IMR-90 (cell line): ENCODE data around the gene CXCL16. TPM values are rescaled to one million over a fixed set of nuclear protein-coding genes. Genes with fewer than 3 reads are reported as not detected.

Experiments used
- ATAC-seq: fragments of 200-7000 bp; cut with Tn5 transposase; 2 replicates; pipeline ENCODE4 v1.9.1; 2020; ENCODE audit warnings: low read depth, mild to moderate bottlenecking, moderate library complexity
- BruUV-seq: library from RNA; stranded (reverse); fragments of 400-500 nt; replicated peaks from 2 replicates; lab custom pipeline; 2021; lab: Mats Ljungman, UMichigan
- CTCF ChIA-PET: fragments of 300-600 bp; formaldehyde crosslinking; extraction: SDS; loops from one replicate; lab custom pipeline; 2021; ENCODE audit warnings: antibody characterized with exemption; lab: Yijun Ruan, JAX
- POLR2A ChIA-PET: fragments of 300-600 bp; sonication (Branson Sonifier 250); formaldehyde crosslinking; loops from one replicate; lab custom pipeline; 2022; ENCODE audit warnings: antibody characterized with exemption; ENCODE audit not compliant: unreplicated experiment; lab: Charles Lee
- DNase-seq: peaks from one replicate; pipeline ENCODE4 v3.0.0; 2013
- H2AFZ ChIP-seq: replicated peaks from 2 replicates; pipeline ENCODE3; 2013; ENCODE audit warnings: low read length, mild to moderate bottlenecking; ENCODE audit not compliant: poor library complexity
- H2AK5ac ChIP-seq: 2 replicates; pipeline ENCODE4 v1.6.1; 2013; ENCODE audit warnings: low read depth, low read length, inconsistent platforms
- H2AK9ac ChIP-seq: replicated peaks from 2 replicates; pipeline ENCODE3; 2013; ENCODE audit warnings: mild to moderate bottlenecking, low read depth, low read length, moderate library complexity; ENCODE audit not compliant: poor library complexity
- H2BK120ac ChIP-seq: 2 replicates; pipeline ENCODE4 v1.6.1; 2013; ENCODE audit warnings: low read depth, low read length, inconsistent platforms
- H2BK15ac ChIP-seq: 3 replicates; pipeline ENCODE4 v1.6.1; 2013; ENCODE audit warnings: low read depth, low read length, inconsistent platforms
- H2BK20ac ChIP-seq: 2 replicates; pipeline ENCODE4 v1.6.1; 2013; ENCODE audit warnings: low read depth, mild to moderate bottlenecking, inconsistent platforms, low read length, moderate library complexity
- H2BK5ac ChIP-seq: 2 replicates; pipeline ENCODE4 v1.6.1; 2013; ENCODE audit warnings: mild to moderate bottlenecking, low read depth, low read length, inconsistent platforms; ENCODE audit not compliant: poor library complexity, severe bottlenecking
- H3K14ac ChIP-seq: replicated peaks from 2 replicates; pipeline ENCODE4 v1.6.1; 2013; ENCODE audit warnings: low read depth, low read length, inconsistent platforms
- H3K18ac ChIP-seq: 2 replicates; pipeline ENCODE4 v1.6.1; 2013; ENCODE audit warnings: low read depth, low read length, control low read depth
- H3K23ac ChIP-seq: 2 replicates; pipeline ENCODE4 v1.6.1; 2013; ENCODE audit warnings: low read depth, low read length, inconsistent platforms
- H3K27ac ChIP-seq: 2 replicates; pipeline ENCODE4 v1.5.1; 2013; ENCODE audit warnings: mild to moderate bottlenecking, control low read depth, low read length; ENCODE audit not compliant: insufficient read depth
- H3K27me3 ChIP-seq: 2 replicates; pipeline ENCODE4 v1.6.1; 2013; ENCODE audit warnings: low read length; ENCODE audit not compliant: control insufficient read depth, insufficient read depth
- H3K36me3 ChIP-seq: 2 replicates; pipeline ENCODE4 v1.6.1; 2013; ENCODE audit warnings: low read length, mixed read lengths; ENCODE audit not compliant: control insufficient read depth, insufficient read depth
- H3K4ac ChIP-seq: 2 replicates; pipeline ENCODE4 v1.6.1; 2013; ENCODE audit warnings: low read depth, low read length, inconsistent platforms
- H3K4me1 ChIP-seq: 2 replicates; pipeline ENCODE4 v1.6.1; 2013; ENCODE audit warnings: low read length, mixed read lengths; ENCODE audit not compliant: control insufficient read depth, insufficient read depth
- H3K4me2 ChIP-seq: 2 replicates; pipeline ENCODE4 v1.6.1; 2013; ENCODE audit warnings: low read depth, mild to moderate bottlenecking, control low read depth, low read length, moderate library complexity
- H3K4me3 ChIP-seq: 2 replicates; pipeline ENCODE4 v1.5.1; 2013; ENCODE audit warnings: low read depth, mild to moderate bottlenecking, control low read depth, low read length, moderate library complexity; ENCODE audit not compliant: insufficient read depth
- H3K56ac ChIP-seq: 2 replicates; pipeline ENCODE4 v1.6.1; 2013; ENCODE audit warnings: low read length, inconsistent platforms; ENCODE audit not compliant: insufficient read depth; ENCODE audit errors: extremely low read depth
- H3K79me1 ChIP-seq, 2 experiments: 2 replicates each; pipeline ENCODE4 v1.6.1; 2013; ENCODE audit warnings: low read length in 2 of 2, inconsistent platforms in 1 of 2, low read depth in 1 of 2
- H3K9ac ChIP-seq: 2 replicates; pipeline ENCODE4 v1.6.1; 2013; ENCODE audit warnings: low read depth, low read length, control low read depth
- H3K9me1 ChIP-seq: 2 replicates; pipeline ENCODE4 v1.6.1; 2013; ENCODE audit warnings: low read length, inconsistent platforms; ENCODE audit not compliant: insufficient read depth
- H3K9me3 ChIP-seq: 2 replicates; pipeline ENCODE4 v1.6.1; 2013; ENCODE audit warnings: low read length; ENCODE audit not compliant: control insufficient read depth, insufficient read depth
- H4K20me1 ChIP-seq: 2 replicates; pipeline ENCODE4 v1.6.1; 2013; ENCODE audit warnings: low read length, inconsistent platforms; ENCODE audit not compliant: insufficient read depth
- H4K5ac ChIP-seq: 2 replicates; pipeline ENCODE4 v1.6.1; 2013; ENCODE audit warnings: mild to moderate bottlenecking, low read depth, low read length, control low read depth
- H4K8ac ChIP-seq, 2 experiments: 2 replicates each; pipeline ENCODE4 v1.6.1; 2013; ENCODE audit warnings: low read depth in 2 of 2, low read length in 2 of 2, control low read depth in 1 of 2, inconsistent platforms in 1 of 2
- H4K91ac ChIP-seq: 2 replicates; pipeline ENCODE4 v1.6.1; 2013; ENCODE audit warnings: low read depth, low read length, inconsistent platforms; ENCODE audit not compliant: insufficient read depth
- CEBPB ChIP-seq: IDR thresholded peaks from 2 replicates; pipeline ENCODE4 v1.6.1; 2012; ENCODE audit warnings: low read depth, low read length, improper control_type of control experiment
- SMC3 ChIP-seq: fragments of 150-350 bp; IDR thresholded peaks from 2 replicates; pipeline ENCODE4 v1.6.1; 2016; ENCODE audit warnings: low read depth, mild to moderate bottlenecking, antibody characterized with exemption, low read length, moderate library complexity
- WGBS, 2 experiments: methylation state at CpG; one replicate each; pipeline versions ENCODE4 v1.1.5 to v1.1.7; 2013; ENCODE audit warnings: missing lambda C conversion rate in 2 of 2; ENCODE audit not compliant: insufficient read length in 1 of 2; ENCODE audit errors: extremely low coverage in 2 of 2; 5-methylcytosine and 5-hydroxymethylcytosine counted together
- dilution Hi-C: fragments of 300-500 bp; cut with HindIII; formaldehyde crosslinking; loops from one replicate; pipeline ENCODE4 v1.14.3; 2018; ENCODE audit warnings: low sequenced_read_pairs; ENCODE audit not compliant: unreplicated experiment
- in situ Hi-C: fragments of 300-500 bp; cut with MboI; formaldehyde crosslinking; loops from 3 replicates; pipeline ENCODE4 v1.14.3; 2019; ENCODE audit warnings: low sequenced_read_pairs, inconsistent platforms, mixed read lengths
- intact Hi-C: fragments of 100-400 bp; cut with micrococcal nuclease; formaldehyde crosslinking; loops from 2 replicates; pipeline ENCODE4 v1.10.0; 2022
- polyA plus RNA-seq, 3 experiments: library from polyadenylated mRNA; depleted of rRNA; stranded (reverse); fragments of >200 nt; gene quantifications; 2 replicates each; pipeline ENCODE4 v1.2.3, GENCODE V29; 2012; ENCODE audit warnings: low replicate concordance in 1 of 3
- total RNA-seq: library from RNA; depleted of rRNA; stranded (reverse); fragments of >200 nt; gene quantifications from 2 replicates; pipeline ENCODE4 v1.2.3, GENCODE V29; 2012

The CXCL16 gene
- total and polyA plus RNA-seq, 2 of the 4 experiments (the other 2 are of a cell fraction): 0.36 to 1.6 TPM

DNA sequence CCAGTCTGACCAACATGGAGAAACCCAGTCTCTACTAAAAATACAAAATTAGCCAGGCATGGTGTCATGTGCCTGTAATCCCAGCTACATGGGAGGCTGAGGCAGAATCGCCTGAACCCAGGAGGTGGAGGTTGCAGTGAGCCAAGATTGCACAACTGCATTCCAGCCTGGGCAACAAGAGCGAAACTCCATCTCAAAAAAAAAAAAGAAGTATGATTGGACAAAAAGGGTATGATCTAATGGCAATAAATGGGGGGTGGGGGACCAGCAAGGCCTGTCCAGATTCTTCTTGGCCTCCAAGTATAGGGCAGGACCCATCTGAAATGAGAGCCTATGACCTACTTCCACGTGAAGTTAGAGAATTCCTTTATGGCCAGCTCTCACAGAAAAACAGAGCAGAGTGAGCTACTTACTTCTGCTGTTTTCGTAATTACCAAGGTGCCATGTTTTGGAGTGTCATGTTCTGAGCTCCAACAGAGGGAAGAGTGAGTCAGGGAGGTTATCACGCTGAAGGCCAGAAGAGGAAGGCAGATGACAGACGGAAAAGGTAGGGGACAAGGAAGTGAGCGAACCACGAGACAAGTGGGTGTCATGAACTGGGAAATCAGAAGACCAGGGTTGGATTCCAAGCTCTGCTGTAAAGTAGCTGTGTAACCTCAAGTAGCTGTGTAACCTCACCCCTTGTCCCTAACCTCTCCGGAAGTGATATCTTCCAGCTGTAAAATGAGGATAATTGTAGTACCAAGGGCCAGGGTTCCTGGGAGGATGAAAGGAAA, 3.7 kb downstream of the CXCL16 start:
- Histone ChIP-seq H3K4me2 (no peak overlapping the region), H2AFZ (no peak overlapping the region), H3K79me1 (peaks cover 0 to 8% of the 10 kb centered on the region in 2 experiments; a peak in 1 of 4 replicates), H4K20me1 (no peaks in the 10 kb centered on the region), H3K4me1 (peaks cover 6% of the 10 kb centered on the region; the same call in 1 of the 2 replicates), H3K14ac (no peak overlapping the region), H3K9me1 (no peaks in the 10 kb centered on the region), H3K9me3 (no peaks in the 10 kb centered on the region), H2AK5ac (no peak overlapping the region), H2BK5ac (no peak overlapping the region), H3K36me3 (no peaks in the 10 kb centered on the region; the same call in 1 of the 2 replicates), H2BK20ac (no peak overlapping the region), H3K27me3 (peaks cover 29% of the 10 kb centered on the region), H3K4me3 (no peak overlapping the region), H3K27ac (no peak overlapping the region), H3K18ac (no peak overlapping the region), H2BK15ac (no peak overlapping the region), H2AK9ac (no peak overlapping the region), H3K4ac (no peak overlapping the region), H4K5ac (no peak overlapping the region), H3K23ac (no peak overlapping the region), H3K9ac (no peak overlapping the region), H4K8ac (no peak overlapping the region), H3K56ac (no peak overlapping the region), H4K91ac (no peak overlapping the region), H2BK120ac (no peak overlapping the region)
- no TSS peak for BruUV-seq
- in situ Hi-C loops: no loop called here
- dilution Hi-C loops: no loop called here
- CTCF ChIA-PET: interaction anchor here (0.7 to 1.0 kb wide), 2 partner anchors 11 to 169 kb away, joined by 3 read pairs; no protein-coding TSS in a partner anchor
- TF ChIP-seq CEBPB (peak; percentile 56), SMC3 (no peak)
- DNase-seq: no peak
- intact Hi-C loops: no loop called here
- no peak for ATAC-seq
- 42% methylated on average over 2 of the region's 9 CpGs; no CpG with 5 or more reads in 1 of the 2 experiments for WGBS, 2 experiments
- POLR2A ChIA-PET: no interaction called here
